ENCODE data around the gene MME.

Gene MME

DNA sequence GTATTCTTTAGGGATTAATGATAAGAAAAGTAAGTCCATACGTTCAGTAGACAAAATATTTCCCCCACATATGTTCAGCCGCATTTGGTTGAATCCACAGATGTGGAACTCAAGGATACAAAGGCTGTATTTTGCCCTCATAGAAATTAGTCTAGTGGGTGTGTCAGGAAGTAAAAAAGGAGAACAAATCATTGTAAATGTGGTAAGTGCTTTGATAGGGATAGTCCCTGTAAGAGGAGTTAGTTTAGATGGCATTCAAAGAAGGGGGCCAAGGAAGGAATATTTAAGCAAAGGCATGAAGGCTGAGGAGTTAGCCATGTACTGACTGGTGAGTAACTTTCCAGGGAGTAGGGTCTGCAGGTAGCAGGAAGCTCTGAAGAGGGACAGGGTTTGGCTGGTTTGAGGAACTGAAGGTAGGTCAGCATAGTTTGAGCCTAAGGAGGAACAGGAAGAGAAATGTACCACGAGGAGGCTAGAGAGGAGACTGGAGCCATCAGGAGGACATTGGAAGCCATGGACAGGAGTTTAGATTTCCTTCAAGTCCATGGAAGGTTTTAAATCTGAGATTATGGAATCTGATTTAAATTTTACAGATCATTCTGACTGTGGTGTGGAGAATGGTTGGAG is 98.8 kb downstream of the MME start:
- no peaks in the 10 kb centered on the region for H3K36me3 ChIP-seq (ENCODE audit: insufficient read depth)
- H3K27me3 ChIP-seq (ENCODE audit: insufficient read depth, low read depth), result no peaks in the 10 kb centered on the region
- no peak for TF ChIP-seq CTCF (conservative IDR thresholded peaks at IDR 0.05; ENCODE audit: low read depth, low read length)
- no peak overlapping the region for H3K9ac ChIP-seq
- no peak overlapping the region for H3K4me2 ChIP-seq
- no peak overlapping the region for H2AFZ ChIP-seq (ENCODE audit: low read depth)
- no peaks in the 10 kb centered on the region for H3K79me2 ChIP-seq (ENCODE audit: insufficient read depth, low read depth)
- H3K4me1 ChIP-seq (ENCODE audit: low read depth, poor library complexity, severe bottlenecking), result peaks cover 10% of the 10 kb centered on the region
- H4K20me1 ChIP-seq (ENCODE audit: insufficient read depth), result no peaks in the 10 kb centered on the region
- no peak overlapping the region for H3K27ac ChIP-seq
- no peak overlapping the region for H3K4me3 ChIP-seq (IDR thresholded peaks at IDR 0.05; ENCODE audit: insufficient read depth, low read depth, low read length)

DNA sequence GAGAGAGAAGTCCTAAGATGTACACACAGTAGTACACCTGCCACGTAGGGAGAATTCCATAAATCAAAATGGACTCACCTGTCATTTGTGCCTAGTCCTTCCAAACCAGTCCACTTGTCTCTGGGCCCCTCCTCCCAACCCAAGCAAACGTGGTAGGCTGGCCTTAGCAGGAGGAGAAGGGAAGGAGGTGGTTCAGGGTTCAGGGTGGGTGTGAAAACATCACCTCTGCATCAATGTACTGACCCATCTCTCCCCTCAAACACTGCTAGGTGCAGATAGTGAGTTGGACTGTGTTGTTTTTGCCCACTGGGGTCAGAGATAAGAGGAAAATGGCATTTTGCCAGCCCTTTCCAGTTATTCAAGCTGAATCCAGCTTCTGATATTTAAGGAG is 99.3 kb downstream of the MME start:
- no peak for TF ChIP-seq CTCF (conservative IDR thresholded peaks at IDR 0.05; ENCODE audit: low read depth, low read length)
- no peak overlapping the region for H2AFZ ChIP-seq (ENCODE audit: low read depth)
- no peak overlapping the region for H3K4me3 ChIP-seq (IDR thresholded peaks at IDR 0.05; ENCODE audit: insufficient read depth, low read depth, low read length)
- H3K4me2 ChIP-seq, result no peak overlapping the region
- H3K9ac ChIP-seq, result no peak overlapping the region
- no peak overlapping the region for H3K27ac ChIP-seq
- no peaks in the 10 kb centered on the region for H4K20me1 ChIP-seq (ENCODE audit: insufficient read depth)
- H3K27me3 ChIP-seq (ENCODE audit: insufficient read depth, low read depth), result no peaks in the 10 kb centered on the region
- H3K36me3 ChIP-seq (ENCODE audit: insufficient read depth), result no peaks in the 10 kb centered on the region
- H3K4me1 ChIP-seq (ENCODE audit: low read depth, poor library complexity, severe bottlenecking), result peaks cover 15% of the 10 kb centered on the region
- H3K79me2 ChIP-seq (ENCODE audit: insufficient read depth, low read depth), result no peaks in the 10 kb centered on the region

- no peak overlapping the region for H3K4me3 ChIP-seq (IDR thresholded peaks at IDR 0.05; ENCODE audit: insufficient read depth, low read depth, low read length)
- peaks cover 23% of the 10 kb centered on the region for H3K4me1 ChIP-seq (ENCODE audit: low read depth, poor library complexity, severe bottlenecking)
- TF ChIP-seq CTCF (conservative IDR thresholded peaks at IDR 0.05; ENCODE audit: low read depth, low read length), result no peak
- no peaks in the 10 kb centered on the region for H3K36me3 ChIP-seq (ENCODE audit: insufficient read depth)
- no peaks in the 10 kb centered on the region for H3K27me3 ChIP-seq (ENCODE audit: insufficient read depth, low read depth)
- no peaks in the 10 kb centered on the region for H4K20me1 ChIP-seq (ENCODE audit: insufficient read depth)
- no peaks in the 10 kb centered on the region for H3K79me2 ChIP-seq (ENCODE audit: insufficient read depth, low read depth)
- H3K27ac ChIP-seq, result no peak overlapping the region
- H3K4me2 ChIP-seq, result no peak overlapping the region
- H3K9ac ChIP-seq, result no peak overlapping the region
- H2AFZ ChIP-seq (ENCODE audit: low read depth), result no peak overlapping the region
Measured at GRCh38 chr3:155179966-155180757, 100.0 kb downstream of the MME start.

DNA sequence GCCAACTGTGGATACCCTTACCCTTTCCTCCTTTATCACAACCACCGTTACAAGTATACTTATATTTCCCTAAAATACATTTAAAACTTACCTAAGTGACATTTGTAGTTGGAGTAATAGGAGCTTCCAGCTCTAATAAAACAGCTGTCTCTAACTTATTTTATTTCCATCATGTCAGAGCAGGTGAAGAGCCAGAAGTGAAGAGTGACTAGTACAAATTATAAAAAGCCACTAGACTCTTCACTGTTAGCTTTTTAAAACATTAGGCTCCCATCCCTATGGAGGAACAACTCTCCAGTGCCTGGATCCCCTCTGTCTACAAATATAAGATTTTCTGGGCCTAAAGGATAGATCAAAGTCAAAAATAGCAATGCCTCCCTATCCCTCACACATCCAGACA is 102.3 kb downstream of the MME start:
- H3K27me3 ChIP-seq (ENCODE audit: insufficient read depth, low read depth), result no peaks in the 10 kb centered on the region
- no peak overlapping the region for H3K4me3 ChIP-seq (IDR thresholded peaks at IDR 0.05; ENCODE audit: insufficient read depth, low read depth, low read length)
- no peak for TF ChIP-seq CTCF (conservative IDR thresholded peaks at IDR 0.05; ENCODE audit: low read depth, low read length)
- no peaks in the 10 kb centered on the region for H3K36me3 ChIP-seq (ENCODE audit: insufficient read depth)
- H3K4me2 ChIP-seq, result no peak overlapping the region
- H3K79me2 ChIP-seq (ENCODE audit: insufficient read depth, low read depth), result no peaks in the 10 kb centered on the region
- no peaks in the 10 kb centered on the region for H4K20me1 ChIP-seq (ENCODE audit: insufficient read depth)
- H3K27ac ChIP-seq, result no peak overlapping the region
- no peak overlapping the region for H2AFZ ChIP-seq (ENCODE audit: low read depth)
- H3K4me1 ChIP-seq (ENCODE audit: low read depth, poor library complexity, severe bottlenecking), result peaks cover 42% of the 10 kb centered on the region
- H3K9ac ChIP-seq, result no peak overlapping the region

Measured in KMS-11 (cell line).